Psoas muscle (tissue), 8 donors: ENCODE measurements around the gene TEX44. TPM values are rescaled to one million over a fixed set of nuclear protein-coding genes. Genes with fewer than 3 reads are reported as not detected.

Experiments used
- ATAC-seq, 4 donors: fragments of 200-7000 bp; cut with Tn5 transposase; one replicate each; pipeline ENCODE4 v1.9.1; 2020; ENCODE audit warnings: moderate library complexity in 3 of 4, mild to moderate bottlenecking in 2 of 4
- DNase-seq, 2 donors: peaks; one replicate each; pipeline ENCODE4 v3.0.0-alpha.2; 2020
- H3K27ac ChIP-seq: fragments of 200-600 bp; one replicate; pipeline ENCODE4 v1.8.0; 2022
- H3K27me3 ChIP-seq, 3 donors: fragments of 200-600 bp in 1 of 3; one replicate each; pipeline versions ENCODE4 v1.6.1 to v1.8.0; 2013 to 2022; ENCODE audit warnings: low read length in 2 of 3, mild to moderate bottlenecking in 2 of 3, moderate library complexity in 1 of 3; ENCODE audit not compliant: insufficient read depth in 3 of 3
- H3K36me3 ChIP-seq, 2 donors: fragments of 200-600 bp in 1 of 2; one replicate each; pipeline versions ENCODE4 v1.6.1 to v1.8.0; 2013 to 2022; ENCODE audit warnings: low read depth in 1 of 2, mild to moderate bottlenecking in 1 of 2, moderate library complexity in 1 of 2; ENCODE audit not compliant: insufficient read depth in 1 of 2
- H3K4me1 ChIP-seq: fragments of 200-600 bp; one replicate; pipeline ENCODE4 v1.8.0; 2022
- H3K4me3 ChIP-seq: fragments of 200-600 bp; one replicate; pipeline ENCODE4 v1.8.0; 2022; ENCODE audit warnings: mild to moderate bottlenecking
- H3K9me3 ChIP-seq: fragments of 200-600 bp; one replicate; pipeline ENCODE4 v1.8.0; 2022
- WGBS, 3 donors: extraction: QIAGEN DNeasy Blood & Tissue Kit; methylation state at CpG; one replicate each; pipeline versions ENCODE4 v1.1.6 to v1.1.7; 2013; 5-methylcytosine and 5-hydroxymethylcytosine counted together
- intact Hi-C, 2 donors: fragments of 100-400 bp; cut with DNase I; formaldehyde crosslinking; loops; one replicate each; pipeline versions ENCODE4 v1.11.0 to v1.14.2; 2022
- polyA plus RNA-seq, 3 donors: library from polyadenylated mRNA; stranded (reverse); fragments of 200-250 nt; gene quantifications; one replicate each; pipeline ENCODE4 v1.2.3, GENCODE V29; 2013
- total RNA-seq, 4 donors: library from RNA; stranded (reverse); fragmentation: NEBNext Ultra II Directional in 2 of 4; extraction: Animal tissue kit (Norgen Biotek cat#: 25700) in 2 of 4; gene quantifications; one replicate each; pipeline versions ENCODE4 v1.2.1 to v1.2.4, GENCODE V29; 2021 to 2023
- TF ChIP-seq, protein P1 (sequence below): fragments of 200-600 bp; IDR thresholded peaks from one replicate; pipeline ENCODE4 v1.8.0; 2022; ENCODE audit warnings: antibody characterized with exemption
- donor health status: healthy with polysubstance abuse.
- donor health status: DM: no; HTN: no; CAD: no; lungs with moderate emphysema.
- donor health status: Bipolar disorder and iron deficiency.
- donor health status: healthy.
- donor health status: DM: yes; HTN: yes; CAD: no.
- donor health status: DM: no; HTN: no; CAD: no.
- donor health status: DM: no; HTN: no; CAD: no.
- donor health status: DM: yes; HTN: yes; CAD: no.

Gene TEX44
- total and polyA plus RNA-seq, 7 donors = not detected

DNA sequence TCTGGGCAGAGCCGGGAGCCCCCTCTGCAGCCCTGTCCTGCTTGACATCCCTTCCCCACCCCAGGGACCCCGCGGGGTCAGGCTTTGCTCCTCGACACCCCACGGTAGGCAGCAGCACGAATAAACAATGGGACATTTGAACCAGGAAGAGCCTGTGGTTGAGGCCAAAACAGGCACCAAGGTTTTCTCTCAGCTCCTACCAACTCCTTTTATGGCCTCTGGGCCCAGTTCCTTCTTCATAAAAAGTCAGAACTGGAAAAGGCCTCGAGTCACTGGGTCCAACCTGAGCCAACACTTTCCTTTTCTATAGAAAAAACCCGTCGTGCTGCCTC is 20.6 kb downstream of the TEX44 start:
- 13 to 19% (median 15%) methylated on average over 9 of the region's 9 CpGs for WGBS, 3 donors
- intact Hi-C loops = loop anchor here in 1 of 2 donors (2.0 to 5.0 kb wide), 3 partner anchors 34 to 104 kb away; no protein-coding TSS in a partner anchor
- TF ChIP-seq, protein P1, sequence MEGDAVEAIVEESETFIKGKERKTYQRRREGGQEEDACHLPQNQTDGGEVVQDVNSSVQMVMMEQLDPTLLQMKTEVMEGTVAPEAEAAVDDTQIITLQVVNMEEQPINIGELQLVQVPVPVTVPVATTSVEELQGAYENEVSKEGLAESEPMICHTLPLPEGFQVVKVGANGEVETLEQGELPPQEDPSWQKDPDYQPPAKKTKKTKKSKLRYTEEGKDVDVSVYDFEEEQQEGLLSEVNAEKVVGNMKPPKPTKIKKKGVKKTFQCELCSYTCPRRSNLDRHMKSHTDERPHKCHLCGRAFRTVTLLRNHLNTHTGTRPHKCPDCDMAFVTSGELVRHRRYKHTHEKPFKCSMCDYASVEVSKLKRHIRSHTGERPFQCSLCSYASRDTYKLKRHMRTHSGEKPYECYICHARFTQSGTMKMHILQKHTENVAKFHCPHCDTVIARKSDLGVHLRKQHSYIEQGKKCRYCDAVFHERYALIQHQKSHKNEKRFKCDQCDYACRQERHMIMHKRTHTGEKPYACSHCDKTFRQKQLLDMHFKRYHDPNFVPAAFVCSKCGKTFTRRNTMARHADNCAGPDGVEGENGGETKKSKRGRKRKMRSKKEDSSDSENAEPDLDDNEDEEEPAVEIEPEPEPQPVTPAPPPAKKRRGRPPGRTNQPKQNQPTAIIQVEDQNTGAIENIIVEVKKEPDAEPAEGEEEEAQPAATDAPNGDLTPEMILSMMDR = no peak
- peak in 1 of 2 donors; percentile 44 for DNase-seq
- Histone ChIP-seq H3K4me3 (peak overlapping the region; percentile 73), H3K27me3 (no peaks in the 10 kb centered on the region), H3K4me1 (peaks cover 28% of the 10 kb centered on the region), H3K36me3 (no peaks in the 10 kb centered on the region), H3K9me3 (no peaks in the 10 kb centered on the region), H3K27ac (peak overlapping the region; percentile 78)
- ATAC-seq = peak in 1 of 4 donors; percentile 5

DNA sequence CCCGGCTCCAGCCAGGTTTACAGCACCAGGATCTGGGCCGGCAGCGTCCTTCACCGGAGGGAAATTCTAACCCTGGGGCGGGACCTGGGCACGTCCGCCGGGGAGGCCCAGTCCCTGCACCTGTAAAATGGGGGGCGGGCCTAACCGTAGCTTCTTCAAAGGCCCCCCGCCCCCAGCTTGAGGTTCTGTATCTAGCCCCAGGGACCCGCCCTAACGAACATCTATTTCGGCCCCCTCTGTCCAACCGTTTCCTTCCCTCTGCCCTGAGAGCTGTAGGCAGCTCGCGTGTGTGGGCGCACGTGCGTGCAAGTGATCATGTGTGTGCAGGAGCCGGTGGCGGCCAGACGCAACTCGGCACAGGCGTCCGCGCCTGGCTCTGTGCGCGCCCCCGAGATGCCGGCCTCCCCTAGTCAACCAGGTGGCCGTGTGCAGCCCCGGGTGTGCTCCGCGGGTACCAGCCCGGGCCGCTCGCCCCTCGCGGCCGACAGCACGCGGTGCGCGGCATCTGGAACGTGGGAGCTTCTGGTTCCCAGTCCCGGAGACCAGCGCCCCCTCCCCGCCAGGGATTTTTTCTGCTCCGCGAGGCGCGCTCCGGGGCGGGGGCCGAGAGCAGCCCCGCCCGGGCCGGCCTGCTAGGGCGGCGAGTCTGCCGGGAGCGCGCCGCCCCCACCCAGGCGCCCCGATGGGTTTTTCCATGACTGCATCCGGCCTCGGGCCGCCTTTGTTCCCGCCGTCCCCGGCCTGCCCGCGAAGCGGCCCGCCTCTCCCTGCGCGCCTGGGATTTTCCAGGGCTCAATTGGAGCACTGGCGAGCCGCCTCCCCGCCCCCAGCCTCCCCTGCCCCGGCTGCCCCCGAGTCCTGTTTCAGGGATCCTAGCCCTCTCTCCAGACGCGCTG is 21.2 kb downstream of the TEX44 start:
- 1 to 3% (median 2%) methylated on average over 71 to 86 of the region's 86 CpGs for WGBS, 3 donors
- DNase-seq (peak; percentile 90), ATAC-seq (peak; percentile 62 to 74 (median 68))
- TF ChIP-seq, protein P1 = peak; percentile 35
- Histone ChIP-seq H3K4me3 (peak overlapping the region; percentile 73), H3K27me3 (no peaks in the 10 kb centered on the region), H3K36me3 (no peaks in the 10 kb centered on the region), H3K27ac (peak overlapping the region; percentile 78), H3K9me3 (no peaks in the 10 kb centered on the region), H3K4me1 (peaks cover 28% of the 10 kb centered on the region)
- intact Hi-C loops = loop anchor here (2.0 to 5.0 kb wide), 5 partner anchors 29 to 103 kb away; no protein-coding TSS in a partner anchor

DNA sequence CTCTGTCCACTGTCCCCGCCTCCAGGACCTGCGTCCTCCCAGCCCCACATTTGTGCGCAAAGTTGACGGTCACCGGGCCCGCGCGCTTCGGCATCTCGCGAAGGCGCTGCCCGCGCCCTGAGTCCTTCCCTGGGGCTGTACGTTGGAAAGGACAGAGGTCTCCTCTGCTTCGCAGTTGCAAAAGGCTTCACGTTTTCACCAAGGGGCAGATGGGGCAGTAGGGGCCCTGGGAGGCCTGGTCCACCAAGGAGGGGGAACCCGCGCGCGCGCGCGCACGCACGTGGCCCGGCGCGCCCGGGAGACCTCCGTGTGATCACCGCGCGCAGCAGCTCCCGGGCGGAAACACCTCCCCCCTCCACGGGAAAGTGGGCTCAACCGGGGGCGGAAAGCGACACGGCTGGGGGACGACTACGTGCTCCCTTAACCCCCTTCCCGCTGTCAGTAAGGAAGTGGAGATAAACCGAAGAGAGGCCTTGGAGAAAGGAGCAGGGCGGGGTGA is 21.9 kb downstream of the TEX44 start:
- TF ChIP-seq, protein P1 = no peak
- Histone ChIP-seq H3K4me1 (peaks cover 28% of the 10 kb centered on the region), H3K36me3 (no peaks in the 10 kb centered on the region), H3K4me3 (peak overlapping the region; percentile 73), H3K9me3 (no peaks in the 10 kb centered on the region), H3K27ac (peak overlapping the region; percentile 78), H3K27me3 (no peaks in the 10 kb centered on the region)
- ATAC-seq (peak; percentile 7 to 47 (median 22)), DNase-seq (peak; percentile 64 to 79)
- 9 to 18% (median 10%) methylated on average over 46 of the region's 46 CpGs for WGBS, 3 donors
- intact Hi-C loops = loop anchor here (2.0 to 5.0 kb wide), 4 partner anchors 28 to 103 kb away; no protein-coding TSS in a partner anchor

DNA sequence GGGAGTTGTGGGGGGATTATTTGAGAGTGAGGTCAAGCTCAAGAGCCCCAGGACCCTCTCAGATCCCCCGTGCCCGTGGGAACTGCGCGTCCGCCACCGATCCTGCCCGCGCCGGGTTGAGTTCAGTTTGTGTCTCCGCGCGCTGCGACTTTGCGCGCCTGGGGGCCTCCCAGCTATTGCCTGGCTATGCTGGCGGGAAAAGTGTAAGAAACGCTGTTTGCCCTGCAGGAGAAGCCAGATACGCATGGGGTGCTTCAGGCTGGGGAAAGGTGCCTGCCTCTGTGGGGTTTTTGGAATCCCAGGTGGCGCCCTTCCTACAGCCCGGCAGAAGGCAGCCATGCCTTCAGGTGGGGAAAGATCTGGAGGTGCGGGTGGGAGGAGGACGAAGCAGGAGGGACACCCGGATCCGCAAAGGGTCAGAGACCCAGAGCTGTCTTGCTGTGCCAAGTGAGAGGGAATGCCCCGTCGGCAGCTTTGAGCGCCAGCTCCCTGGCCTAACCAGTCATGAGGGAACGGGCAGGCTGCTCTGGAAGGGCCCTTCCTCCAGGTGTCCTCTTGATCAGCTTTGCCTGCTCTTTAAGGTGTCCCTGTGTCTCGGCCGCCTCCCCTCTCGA is 22.5 kb downstream of the TEX44 start:
- 58 to 70% (median 62%) methylated on average over 30 to 31 of the region's 31 CpGs for WGBS, 3 donors
- no peak for ATAC-seq
- DNase-seq = no peak
- TF ChIP-seq, protein P1 = no peak
- intact Hi-C loops = loop anchor here in 1 of 2 donors (2.0 kb wide), 2 partner anchors 28 to 52 kb away; no protein-coding TSS in a partner anchor
- Histone ChIP-seq H3K9me3 (no peaks in the 10 kb centered on the region), H3K27me3 (no peaks in the 10 kb centered on the region), H3K4me1 (peaks cover 28% of the 10 kb centered on the region), H3K27ac (peak overlapping the region; percentile 78), H3K36me3 (no peaks in the 10 kb centered on the region), H3K4me3 (peak overlapping the region; percentile 73)
